Measurements from ENCODE around the gene IVNS1ABP.
"Not testable (repeated sequence)": the region's sequence is repeated elsewhere in the genome, so short reads cannot be mapped to it uniquely, and the experiment has no call there.

IVNS1ABP gene

DNA sequence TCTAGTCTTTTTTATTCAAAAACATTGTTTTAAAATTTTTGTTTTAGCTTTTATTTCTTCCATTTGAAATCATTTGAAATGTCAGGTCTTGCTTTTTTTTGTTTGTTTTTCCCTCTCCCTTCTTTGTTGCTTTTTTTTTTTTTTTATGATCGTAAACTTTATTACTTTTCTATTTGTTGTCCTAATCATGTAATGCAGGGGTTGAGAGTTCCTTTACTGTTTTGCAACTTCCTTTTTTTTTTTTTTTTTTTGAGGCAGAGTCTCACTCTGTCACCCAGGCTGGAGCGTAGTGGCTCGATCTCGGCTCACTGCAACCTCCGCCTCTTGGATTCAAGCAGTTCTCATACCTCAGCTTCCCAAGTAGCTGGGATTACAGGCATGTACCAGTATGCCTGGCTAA lies 24.8 kb downstream of the IVNS1ABP start:
- no peak for DNase-seq (ENCODE audit: low spot score)

DNA sequence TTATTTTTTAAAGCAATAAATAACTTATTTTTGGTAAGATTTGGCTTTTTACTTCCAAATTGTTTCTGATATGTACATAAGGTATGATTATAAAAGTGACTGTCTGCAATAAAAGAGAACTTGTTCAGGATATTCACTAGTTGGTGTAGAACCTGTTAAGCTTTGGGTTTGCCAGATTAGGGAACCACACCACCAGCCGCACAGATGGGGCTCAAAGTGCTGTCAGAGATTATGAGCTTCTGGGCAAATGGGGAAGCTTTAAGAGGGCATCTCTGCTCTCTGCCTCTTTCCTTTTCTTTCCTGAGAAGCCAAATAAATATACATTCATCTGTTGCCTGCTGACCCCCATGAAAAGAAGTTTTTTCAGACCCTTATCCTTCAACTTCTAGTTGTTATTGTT lies 25.4 kb downstream of the IVNS1ABP start:
- DNase-seq (ENCODE audit: low spot score), result no peak

DNA sequence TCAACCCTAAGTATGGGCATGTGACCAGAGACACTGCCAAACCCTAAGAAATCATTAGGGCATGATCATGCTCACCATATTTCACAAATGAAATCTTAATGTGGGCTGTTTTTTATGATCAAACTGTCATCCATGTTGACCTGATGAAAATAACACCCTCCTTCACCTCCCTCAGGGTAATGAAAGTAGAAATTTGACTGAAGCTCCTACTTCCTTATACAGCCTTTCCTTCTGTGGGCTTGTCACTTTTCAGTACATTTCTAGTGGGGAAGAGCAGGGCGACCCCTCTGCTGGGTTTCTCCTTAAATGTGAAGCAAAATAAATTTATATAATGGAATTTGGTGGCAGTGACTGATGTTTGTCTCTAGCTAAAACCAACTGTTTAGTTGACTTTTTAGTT lies 25.9 kb downstream of the IVNS1ABP start:
- DNase-seq (ENCODE audit: low spot score), result no peak

DNA sequence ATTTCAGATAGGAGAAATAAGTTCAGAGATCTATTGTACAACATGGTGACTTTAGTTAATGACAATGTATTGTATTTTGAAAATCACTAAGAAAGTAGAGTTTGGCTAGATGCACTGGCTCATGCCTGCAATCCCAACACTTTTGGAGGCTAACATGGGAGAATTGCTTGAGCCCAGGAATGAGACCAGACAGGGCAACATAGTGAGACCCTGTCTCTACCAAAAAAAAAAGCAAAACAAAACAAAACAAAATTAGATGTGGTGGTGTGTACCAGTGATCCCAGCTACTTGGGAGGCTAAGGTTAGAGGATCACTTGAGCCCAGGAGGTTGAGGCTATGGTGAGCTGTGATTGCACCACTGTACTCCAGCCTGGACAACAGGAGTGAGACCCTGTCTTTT lies 27.2 kb downstream of the IVNS1ABP start:
- no peak for DNase-seq (ENCODE audit: low spot score)

DNA sequence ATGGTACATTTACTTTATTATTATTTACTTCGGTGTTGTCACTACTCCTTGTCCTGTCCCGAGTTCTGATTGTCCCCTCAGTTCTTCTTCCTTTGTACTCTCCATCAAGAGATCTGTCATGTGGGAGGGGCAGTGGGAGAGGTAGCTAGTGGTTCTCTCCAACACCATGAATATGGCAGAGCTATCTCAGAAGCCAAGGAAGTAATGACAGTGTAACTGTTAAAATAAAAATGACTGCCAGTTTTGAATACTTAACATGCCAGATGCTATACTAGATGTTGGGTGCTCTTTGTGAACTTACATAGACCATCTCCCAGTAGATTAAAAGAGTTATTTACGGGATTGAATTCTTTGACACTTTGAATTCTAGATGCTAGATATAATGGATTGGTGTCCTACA lies 28.6 kb downstream of the IVNS1ABP start:
- DNase-seq (ENCODE audit: low spot score), result no peak

DNA sequence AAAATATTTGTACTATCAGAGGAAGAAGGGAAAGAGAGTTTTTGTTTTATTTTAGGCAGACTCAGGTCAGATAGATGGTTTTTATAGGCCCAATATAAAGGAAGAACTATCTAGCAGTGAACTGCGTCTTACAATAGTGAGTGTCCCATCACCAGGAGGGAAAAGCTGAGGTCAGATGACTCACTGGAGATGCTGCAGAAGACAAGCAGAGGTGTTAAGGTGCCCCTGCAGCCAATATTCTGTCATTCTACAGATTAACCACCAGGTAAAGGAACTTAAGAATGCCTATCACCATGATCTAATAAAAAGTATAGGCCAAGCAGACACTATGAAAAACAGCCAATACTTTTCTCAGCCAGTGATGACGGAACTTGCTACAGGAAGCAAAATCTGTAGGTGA lies 29.6 kb downstream of the IVNS1ABP start:
- DNase-seq (ENCODE audit: low spot score), result no peak

DNA sequence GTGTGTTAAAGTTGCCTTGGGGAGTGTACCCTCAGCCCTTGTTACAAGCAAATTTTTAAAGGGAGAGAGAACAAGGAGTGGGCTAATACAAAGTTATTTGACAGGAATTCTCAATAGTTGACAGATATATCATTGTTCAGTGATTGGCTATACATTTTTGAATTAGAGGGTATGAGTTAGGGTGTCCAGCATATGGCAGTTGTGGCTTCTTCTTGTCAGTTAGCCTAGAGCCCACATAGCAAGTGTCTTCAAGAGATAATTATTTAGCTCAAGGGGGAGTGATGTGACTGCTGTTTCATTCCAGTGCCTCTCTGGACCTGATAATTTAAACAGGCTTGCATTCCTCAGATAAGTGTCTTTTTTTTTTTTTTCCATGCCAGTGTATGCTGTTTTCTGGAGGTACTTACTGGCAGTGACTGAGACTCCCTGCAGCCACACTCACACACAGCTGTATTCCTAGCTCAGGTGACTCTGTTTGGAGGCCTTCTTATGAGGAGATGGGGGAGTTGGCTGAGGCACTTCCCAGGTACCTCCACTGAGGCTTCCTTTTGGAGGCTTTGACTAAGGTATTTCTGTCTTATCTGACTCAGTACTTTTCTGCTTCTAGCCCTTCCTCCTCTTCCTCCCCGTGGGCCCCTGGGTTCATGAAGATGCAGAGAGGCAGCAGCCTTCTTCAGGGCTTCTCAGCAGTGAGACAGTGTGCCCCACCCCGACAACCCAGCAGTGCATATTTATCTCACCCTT lies 32.3 kb downstream of the IVNS1ABP start:
- no peak for DNase-seq (ENCODE audit: low spot score)

DNA sequence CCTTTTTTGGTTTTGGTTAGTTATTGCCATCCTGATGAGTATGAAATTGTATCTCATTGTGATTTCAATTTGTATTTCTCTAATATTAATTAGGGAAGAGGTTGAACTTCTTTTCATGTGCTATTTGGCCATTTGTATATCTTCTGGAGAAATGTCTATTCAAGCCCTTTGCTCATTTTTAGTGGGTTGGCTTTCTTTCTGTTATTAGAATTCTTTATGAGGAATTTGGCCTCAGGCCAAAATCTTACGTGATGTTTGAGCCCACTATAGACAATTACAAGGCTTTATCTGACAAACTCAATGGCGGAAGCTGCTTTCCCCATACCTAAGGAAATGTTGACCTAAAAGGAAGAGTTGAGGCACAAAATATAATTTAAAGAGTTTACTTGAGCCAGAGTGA lies 32.9 kb downstream of the IVNS1ABP start:
- DNase-seq (ENCODE audit: low spot score), result no peak

DNA sequence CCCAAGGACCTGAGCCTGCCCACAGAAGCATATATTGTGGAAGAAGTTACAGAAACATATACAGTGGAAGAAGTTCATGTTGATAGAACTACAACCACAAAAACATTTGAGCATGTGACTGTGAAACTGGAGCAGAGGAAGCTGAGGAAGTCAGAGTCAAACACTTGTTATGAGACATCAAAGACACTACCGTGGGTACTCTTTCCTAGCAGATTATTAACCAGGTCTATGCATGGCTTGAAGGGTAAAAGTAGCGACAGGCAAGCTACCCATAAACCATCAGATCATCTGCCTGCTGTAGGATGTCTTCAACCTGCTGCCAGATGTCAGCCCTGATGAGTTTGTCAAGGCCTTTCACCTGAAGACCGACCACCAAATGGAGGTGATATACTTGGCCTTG lies 35.8 kb downstream of the IVNS1ABP start:
- no peak for DNase-seq (ENCODE audit: low spot score)

DNA sequence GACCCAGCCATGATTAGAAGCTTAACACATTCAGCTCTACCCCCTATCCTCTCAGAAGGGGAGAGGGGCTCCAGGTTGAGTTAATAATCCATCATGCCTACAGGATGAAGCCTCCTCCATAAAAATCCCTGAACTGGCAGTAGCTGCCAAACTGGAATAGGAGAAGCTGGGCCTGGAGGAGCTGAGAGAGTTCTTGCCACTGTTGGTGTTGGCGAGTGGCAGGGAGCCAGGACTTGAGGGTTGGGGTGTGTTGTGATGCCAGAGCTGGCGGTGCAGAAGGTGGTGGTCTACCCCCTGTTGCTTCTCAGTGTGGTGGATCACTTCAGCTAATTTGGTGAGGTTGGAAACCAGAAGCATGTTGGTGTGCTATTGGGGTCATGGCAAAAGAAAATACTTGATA lies 36.5 kb downstream of the IVNS1ABP start:
- no peak for DNase-seq (ENCODE audit: low spot score)

DNA sequence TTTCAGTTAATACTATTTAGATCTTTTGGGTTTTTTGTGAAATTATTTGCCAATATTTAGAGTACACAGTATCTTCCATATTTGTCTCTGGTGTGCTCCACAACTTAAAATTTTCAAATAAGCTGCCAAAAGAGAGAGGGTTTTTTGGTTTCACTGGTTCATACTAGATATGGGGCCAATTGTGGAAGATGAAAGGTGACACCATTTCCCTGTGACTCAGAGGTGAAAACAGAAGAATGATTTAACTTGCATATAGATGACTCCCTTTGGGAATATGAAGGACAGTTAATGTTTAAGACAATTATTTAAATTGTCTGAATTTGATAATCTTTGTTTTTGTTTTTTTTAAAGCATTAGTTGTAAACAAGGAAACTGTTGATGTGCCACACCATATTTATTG lies 37.5 kb downstream of the IVNS1ABP start:
- DNase-seq (ENCODE audit: low spot score), result no peak

DNA sequence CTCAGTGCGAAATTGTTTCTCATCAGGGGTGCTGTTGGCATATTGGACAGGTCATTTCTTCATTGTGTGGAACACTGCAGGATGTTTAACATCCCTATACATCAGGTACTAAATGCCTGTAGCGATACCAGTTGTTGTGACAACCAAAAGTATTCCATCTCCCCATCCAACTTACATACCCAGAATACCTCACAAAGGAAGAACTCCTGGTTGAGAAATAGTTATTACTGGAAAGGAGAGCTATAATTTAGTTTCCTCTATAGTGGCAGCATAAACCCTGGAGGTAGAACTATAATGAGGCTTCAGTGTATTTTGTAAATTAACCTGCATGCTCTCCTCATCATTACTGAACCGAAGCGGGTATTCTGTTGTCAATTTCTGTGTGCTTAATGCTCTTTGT lies 45.1 kb downstream of the IVNS1ABP start:
- no peak for DNase-seq (ENCODE audit: low spot score)

DNA sequence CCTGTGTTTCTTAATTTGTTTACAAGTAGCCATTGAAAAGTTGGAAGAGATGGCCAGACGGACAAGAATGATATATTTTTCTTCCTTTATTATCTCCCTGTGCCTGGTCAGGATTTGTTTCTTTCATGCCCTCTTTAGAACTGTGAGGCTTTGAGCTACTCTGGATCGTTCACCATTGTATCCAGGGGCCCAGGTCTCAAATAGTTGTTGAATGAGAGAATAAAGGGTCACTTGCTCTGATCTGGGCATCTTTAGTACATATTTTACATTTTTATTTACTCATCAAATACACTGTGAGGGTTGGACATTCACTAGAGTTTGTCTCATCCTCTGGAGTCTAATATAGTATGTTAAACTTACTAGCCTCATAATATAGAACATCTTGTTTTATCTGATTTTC lies 48.7 kb downstream of the IVNS1ABP start:
- DNase-seq (ENCODE audit: low spot score), result no peak

DNA sequence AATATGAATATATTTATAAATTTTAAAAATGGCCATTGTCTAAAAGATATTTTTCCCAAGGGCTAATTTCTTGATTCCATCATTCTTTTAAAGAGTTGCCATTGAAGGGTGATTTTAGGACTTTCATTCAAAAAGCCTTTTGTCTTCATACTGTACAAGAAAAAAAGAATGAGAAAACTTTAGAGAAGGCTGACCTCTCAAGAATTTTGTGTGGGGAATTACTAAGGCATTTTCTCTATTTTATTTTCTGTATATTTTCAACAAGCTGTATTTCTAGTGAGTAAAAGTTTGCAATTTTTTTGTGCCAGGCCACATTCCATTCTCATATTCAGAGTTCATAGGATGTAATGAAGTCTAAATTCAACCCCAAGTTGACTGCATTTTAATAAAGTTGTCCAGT lies 49.3 kb downstream of the IVNS1ABP start:
- no peak for DNase-seq (ENCODE audit: low spot score)

DNA sequence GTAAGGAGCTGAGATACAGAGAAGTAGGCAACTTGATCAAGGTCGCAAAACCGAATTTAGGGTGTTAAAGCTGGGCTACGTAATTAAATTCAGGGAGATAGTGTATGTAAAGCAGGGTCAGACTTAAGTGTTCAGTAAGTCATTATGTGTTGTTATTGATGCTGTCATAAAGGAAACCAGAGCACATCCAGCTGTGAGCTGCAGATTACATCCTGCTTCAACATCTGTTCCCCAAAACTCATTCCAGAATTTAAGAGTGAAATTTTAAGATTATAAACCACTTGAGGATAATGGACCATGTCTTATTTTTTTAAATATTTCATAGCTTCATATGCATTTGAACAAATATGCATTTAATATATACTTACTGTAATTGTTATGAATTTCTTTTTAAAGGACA lies 49.7 kb downstream of the IVNS1ABP start:
- no peak for DNase-seq (ENCODE audit: low spot score)

DNA sequence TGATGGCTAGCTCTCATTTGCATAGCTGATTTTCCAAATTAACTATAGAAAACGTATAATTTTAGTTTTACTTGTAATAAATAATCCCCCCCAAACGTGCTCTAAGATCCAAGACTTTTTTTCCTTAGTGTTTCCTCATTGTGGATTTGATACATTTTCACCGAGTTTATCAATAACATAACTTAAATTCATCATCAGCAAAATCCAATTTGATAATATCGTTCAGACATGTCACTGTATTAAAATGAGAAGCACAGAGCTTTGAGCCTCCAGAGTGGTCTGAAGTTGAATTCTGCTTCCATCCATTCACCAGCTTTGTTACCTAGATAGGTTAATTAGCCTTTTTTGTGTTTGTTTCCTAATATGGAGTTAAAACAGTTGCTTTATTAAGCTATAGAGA lies 51.7 kb downstream of the IVNS1ABP start:
- DNase-seq (ENCODE audit: low spot score), result no peak

DNA sequence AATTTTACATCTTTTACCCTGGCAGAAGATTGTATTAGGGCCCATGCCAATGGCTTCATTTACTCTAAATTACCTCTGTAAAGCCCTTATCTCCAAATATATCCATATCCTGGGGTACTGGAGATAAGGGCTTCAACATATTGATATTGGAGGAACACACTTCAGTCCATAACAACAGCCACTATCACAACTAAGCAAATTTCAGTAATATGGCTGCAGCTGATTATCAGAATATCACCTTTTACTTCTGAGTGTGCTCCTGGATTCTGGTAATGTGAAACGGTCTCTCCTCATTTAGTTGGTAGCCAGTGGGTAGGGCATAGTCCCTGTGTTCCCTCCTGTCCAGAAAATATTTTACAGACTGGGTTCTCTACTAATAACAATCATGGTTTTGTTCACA lies 53.3 kb downstream of the IVNS1ABP start:
- DNase-seq (ENCODE audit: low spot score), result no peak

DNA sequence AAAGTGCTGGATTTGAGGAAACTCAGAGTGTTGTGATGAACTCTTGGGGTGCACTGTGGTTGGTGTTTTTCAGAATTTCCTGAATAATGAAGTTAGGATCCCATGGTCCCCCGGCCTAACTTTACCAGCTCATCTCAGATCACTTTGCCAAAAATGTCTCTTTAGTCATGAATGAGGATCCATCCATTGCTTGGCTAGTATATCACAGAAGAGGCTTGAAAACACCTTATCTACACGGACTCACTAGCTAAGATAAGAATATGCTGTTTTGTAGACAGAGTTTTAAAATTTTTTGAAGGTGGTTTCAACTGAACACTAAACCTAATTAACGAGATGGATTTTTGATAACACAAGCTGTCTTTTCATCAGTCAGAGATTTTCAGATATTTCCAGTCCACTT lies 53.8 kb downstream of the IVNS1ABP start:
- DNase-seq (ENCODE audit: low spot score), result no peak

DNA sequence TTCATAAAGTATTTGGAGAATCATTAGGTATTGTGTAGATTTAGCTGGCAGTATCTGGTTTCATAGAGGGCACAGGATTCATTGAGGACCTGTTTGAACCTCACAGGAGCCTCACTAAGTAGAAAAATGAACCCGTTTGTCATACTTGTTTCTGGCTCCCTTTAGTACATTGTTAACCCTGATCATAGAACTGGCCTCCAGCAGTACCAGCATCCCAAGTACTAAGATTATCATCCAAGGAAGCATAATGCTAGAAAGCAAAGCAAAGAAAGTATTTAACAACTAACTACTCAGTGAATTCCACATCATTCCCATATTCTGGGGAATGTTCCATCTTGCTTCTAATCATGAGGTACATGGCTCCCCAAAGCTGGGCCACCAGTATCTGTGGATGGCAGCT lies 54.9 kb downstream of the IVNS1ABP start:
- no peak for DNase-seq (ENCODE audit: low spot score)

DNA sequence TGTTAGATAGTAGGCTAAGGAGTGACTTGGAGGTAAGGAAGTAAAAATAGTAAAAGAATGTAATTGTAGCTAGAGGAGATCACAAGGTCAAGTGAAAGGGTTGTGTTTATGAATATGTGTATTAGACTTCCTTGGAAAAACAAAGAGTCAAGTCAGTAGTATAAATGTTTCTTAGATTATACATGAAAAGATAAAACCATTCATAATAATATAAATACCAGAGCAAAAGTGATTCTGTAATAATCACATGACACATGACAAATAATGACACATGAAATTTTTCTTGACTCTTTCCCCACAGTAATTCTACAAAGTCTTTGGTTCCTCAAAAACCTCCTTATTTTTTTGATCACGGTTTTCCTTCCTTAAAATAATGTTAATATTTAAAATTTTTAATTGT lies 56.4 kb downstream of the IVNS1ABP start:
- DNase-seq (ENCODE audit: low spot score), result no peak

DNA sequence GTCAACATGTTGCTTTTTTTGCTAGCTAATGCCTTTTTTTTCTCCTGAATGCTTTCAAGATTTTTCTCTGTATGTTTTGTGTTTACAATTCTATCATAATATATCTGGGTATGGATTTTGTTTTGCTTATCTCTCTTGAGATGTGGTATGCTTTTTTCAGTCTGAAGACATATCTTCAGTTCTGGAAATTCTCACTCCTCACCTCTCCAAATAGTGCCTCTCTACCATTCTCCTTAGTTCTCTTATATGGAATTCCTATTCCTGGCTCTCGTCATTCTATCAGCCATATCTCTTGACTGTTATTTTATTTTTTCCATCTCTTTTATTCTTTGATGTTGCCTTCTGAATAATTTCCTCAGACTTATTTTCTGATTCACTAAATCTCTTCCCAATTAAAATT lies 58.4 kb downstream of the IVNS1ABP start:
- no peak for DNase-seq (ENCODE audit: low spot score)

DNA sequence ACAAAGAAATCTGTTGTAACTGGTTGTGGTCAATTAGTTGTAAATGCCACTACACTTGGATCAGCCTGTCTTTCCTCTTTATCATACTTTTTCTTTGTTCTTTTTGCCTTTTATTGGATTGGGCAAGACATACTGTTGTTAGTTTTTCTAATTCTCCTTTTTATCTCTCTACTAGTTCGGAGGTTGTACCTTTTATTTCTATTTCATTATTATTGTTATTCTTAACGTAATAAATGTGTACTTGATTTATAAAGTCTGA lies 59.2 kb downstream of the IVNS1ABP start:
- no peak for DNase-seq (ENCODE audit: low spot score)

DNA sequence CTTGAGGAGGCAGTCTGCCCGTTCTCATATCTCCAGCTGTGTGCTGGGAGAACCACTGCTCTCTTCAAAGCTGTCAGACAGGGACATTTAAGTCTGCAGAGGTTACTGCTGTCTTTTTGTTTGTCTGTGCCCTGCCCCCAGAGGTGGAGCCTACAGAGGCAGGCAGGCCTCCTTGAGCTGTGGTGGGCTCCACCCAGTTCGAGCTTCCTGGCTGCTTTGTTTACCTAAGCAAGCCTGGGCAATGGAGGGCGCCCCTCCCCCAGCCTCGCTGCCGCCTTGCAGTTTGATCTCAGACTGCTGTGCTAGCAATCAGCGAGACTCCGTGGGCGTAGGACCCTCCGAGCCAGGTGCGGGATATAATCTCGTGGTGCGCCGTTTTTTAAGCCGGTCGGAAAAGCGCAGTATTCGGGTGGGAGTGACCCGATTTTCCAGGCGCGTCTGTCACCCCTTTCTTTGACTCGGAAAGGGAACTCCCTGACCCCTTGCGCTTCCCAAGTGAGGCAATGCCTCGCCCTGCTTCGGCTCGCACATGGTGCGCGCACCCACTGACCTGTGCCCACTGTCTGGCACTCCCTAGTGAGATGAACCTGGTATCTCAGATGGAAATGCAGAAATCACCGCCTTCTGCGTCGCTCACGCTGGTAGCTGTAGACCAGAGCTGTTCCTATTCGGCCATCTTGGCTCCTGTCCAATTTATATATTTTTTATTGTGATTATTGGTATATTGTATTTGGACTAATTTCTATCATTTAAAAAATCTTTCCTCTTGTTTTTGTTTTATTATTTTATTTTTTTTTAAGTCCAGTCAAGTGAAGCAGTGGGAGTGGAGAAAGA lies 59.7 kb downstream of the IVNS1ABP start:
- not testable (repeated sequence) for DNase-seq (ENCODE audit: low spot score)

DNA sequence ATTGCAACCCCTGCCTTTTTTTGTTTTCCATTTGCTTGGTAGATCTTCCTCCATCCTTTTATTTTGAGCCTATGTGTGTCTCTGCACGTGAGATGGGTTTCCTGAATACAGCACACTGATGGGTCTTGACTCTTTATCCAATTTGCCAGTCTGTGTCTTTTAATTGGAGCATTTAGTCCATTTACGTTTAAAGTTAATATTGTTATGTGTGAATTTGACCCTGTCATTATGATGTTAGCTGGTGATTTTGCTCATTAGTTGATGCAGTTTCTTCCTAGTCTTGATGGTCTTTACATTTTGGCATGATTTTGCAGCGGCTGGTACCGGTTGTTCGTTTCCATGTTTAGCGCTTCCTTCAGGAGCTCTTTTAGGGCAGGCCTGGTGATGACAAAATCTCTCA lies 61.4 kb downstream of the IVNS1ABP start:
- DNase-seq (ENCODE audit: low spot score), result not testable (repeated sequence)

All from LoVo (cell line).